GM21786 (cell line): ENCODE data around the gene DNAJC5.
"Not testable (repeated sequence)": the region's sequence is repeated elsewhere in the genome, so short reads cannot be mapped to it uniquely, and the experiment has no call there.

Experiments used
- ATAC-seq: cut with Tn5 transposase; IDR thresholded peaks from one replicate; pipeline ENCODE4 v1.9.1; 2021; ENCODE audit not compliant: unreplicated experiment

Gene DNAJC5, protein sequence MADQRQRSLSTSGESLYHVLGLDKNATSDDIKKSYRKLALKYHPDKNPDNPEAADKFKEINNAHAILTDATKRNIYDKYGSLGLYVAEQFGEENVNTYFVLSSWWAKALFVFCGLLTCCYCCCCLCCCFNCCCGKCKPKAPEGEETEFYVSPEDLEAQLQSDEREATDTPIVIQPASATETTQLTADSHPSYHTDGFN

DNA sequence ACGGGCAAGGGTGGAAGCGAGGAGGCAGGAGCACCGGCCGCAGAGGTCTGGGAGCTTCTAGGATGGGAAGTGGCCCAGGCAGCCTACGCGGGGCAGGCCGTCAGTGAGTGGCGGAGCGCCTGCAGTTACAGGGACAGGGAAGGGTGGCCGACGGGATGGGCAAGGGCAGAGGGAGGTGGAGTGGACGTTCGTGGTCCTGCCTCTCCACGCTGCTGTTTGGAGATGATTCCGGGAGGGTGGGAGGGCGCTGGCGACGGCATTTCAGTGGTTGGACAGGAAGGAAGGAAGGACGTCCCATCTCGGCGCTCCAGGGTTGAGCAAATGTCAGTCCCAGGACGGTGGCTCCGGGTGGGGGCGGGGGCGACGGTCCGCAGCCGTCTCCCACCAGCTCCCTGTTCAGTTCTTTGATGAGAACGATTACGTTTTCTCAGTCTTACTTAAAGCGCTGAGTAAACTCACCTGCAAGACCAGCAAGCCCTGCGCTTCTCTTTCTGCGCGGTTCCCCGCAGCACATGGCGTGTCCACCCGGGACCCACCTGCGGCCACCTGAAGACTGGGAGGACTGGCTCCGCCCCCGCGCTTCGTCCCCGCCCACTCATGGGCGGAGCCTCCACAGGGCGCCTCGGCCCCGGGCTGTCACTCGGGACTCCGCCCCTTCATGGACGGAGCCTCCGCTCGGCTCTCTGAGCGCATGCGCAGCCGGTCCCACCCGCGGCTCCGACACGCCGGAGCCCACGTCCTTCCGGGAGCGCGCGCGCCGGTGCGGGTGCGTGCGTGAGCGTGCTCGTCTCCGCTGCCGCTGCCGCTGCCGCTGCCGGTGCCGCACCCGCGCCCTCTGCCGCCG, at the start of gene DNAJC5:
TSS of gene DNAJC5 (plus strand) at position 769 of the 844 bp plus-strand sequence. CDS start 33,220 bp downstream, outside the sequence.
- ATAC-seq = peak; percentile 78

DNA sequence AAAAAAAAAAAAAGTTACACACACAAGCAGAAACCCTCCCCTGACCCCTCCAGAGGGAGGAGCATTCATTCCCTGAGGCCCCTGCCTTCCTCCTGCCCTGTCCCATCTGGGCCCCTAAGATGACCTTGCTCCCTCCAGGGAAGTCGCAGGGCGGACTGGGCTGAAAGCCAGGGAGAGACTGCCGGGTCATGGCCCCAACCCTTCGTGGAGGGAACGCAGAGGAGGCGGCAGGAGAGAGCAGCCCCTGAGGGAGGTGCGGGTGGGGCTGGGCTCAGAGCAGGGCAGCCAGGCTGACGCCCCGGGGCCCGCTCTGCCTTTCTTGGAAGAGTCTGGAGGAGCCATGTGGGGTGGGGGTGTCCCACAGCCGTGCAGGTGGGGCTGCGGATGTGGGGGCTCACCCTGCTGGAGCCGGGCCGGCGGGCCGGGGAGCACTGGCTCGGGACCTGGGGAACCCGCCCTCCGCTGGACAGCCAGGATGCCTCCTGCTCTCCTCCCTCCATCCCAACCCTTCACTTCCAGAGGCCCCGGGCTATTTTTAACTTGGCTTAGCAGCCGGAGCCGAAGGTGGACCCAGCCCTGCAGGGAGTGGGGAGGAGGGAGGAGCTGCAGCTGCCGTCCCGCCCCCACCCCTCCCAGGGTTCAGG, 48.7 kb upstream of the DNAJC5 start:
- ATAC-seq = no peak

DNA sequence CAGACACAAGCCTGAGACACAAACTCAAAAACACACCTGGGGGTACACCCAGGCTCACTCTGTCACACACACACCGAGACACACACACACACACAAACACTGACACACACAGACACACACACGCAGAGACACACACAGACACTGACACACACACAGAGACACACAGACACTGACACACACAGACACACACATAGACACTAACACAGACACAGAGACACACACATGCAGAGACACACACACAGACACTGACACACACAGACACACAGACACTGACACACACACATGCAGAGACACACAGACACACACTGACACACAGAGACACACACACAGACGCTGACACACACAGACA, 48.1 kb upstream of the DNAJC5 start:
- no peak for ATAC-seq

DNA sequence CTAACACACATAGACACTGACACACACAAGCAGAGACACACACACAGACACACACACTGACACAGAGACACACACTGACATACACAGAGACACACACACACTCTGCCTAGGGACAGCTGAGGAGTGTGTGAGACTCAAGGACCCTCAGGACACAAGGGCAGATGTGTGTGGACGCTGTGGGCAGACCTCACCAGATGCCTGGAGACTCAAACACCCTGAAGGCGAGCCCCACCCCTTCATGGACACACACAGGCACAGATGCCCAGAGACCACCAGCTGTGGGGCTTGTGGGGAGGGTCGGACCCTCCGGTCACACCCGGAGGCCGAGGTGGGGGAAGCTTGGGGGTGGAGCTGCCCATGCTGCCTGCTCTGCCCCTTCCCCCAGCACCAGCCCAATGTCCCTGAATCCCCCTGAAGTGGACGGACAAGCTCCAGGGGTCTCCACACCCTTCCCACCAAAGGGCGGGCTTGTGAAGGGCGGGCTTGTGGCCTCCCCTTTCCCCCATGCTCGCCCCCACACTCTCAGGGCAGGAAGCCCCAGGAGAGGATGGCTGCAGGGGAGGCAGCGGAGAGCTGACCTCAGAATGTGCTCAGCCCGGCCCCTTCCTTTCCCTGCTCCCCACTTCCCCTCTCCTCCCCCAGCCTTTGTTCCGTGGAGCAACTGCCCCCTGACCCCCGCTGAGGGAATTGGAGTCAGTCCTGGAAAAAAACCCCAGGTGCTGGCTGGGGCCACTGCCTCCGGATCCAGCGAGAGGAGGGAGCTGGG, 47.5 kb upstream of the DNAJC5 start:
- no peak for ATAC-seq

DNA sequence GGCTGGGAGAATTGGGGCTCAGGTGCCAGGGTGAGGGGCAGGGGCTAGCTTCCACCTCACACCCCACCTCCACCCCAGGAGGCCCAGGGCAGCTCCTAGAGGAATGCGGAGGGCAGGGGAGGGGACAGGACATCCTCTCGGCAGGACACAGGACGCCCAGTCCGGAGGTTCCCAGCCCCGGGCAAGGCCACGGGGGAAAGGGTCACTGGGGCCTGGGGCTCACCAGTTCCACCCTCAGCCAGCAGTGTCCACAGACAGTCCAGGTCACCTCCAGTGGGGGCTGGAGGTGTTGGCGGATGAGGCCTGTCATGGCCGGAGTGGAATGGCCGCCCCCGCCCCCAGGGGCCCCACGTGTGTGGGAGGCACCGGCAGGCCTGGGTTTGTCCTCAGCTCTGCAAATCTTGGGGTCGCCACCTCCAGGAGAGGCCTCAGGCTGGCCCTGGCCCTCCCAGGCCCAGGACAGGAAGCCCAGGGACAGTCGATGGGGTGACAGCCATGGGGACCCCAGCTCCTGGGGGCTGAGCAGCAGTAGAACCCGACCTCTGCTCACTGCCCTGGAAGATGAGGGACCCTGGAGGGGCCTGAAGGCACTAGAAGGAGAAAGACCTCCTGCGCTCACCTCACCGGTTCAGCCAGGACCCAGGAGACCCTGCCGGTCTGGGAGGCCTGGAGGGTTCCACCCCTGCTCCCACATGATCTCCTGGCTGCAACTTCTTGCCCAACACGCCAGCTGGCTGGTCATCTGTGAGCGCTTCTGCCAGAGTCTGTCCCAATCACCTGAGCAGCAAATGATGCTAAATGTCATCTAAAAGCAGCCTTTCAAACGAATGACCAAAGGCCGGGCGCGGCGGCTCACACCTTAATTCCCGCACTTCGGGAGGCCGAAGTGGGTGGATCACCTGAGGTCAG, 46.7 kb upstream of the DNAJC5 start:
- no peak for ATAC-seq

DNA sequence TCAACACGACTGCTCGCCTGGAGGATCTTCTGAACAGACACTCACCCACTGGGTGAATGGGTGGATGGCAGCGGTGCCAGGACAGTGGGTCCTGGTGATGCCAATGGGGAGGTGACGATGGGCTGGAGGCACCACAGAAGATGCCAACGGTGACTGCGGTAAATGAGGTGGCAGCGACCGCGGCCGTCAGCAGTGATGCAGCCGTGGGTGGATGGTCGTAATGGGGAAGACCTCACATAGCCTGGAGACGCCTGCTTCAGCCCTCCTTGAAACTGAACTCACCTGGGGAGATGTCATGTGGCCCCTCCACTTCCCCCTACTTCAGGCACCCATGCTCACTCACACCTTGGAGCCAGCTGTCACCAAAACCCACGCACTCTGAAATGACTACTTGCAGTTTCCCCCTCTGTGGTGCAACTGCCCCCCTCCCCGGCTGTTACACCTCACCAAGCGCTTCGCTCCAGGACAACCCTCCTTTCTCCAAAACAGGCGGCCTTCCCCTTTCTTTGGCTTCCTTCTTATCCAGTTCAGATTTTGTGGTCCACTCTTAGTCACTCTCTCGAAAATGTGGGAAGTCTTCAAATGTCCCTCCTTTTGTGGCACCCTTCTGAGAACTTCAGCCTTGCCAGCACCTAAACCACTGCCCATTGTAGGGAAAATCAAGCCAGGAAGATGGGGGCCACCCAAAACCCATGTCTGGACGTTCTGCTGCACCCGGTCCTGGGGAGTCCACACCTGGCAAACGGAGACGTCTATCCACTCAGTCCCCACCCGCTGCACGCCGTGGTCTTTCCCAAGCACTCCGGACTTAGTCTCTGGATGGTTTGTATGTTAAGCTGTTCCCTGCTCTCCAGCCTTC, 44.0 kb upstream of the DNAJC5 start:
- peak; percentile 76 for ATAC-seq

DNA sequence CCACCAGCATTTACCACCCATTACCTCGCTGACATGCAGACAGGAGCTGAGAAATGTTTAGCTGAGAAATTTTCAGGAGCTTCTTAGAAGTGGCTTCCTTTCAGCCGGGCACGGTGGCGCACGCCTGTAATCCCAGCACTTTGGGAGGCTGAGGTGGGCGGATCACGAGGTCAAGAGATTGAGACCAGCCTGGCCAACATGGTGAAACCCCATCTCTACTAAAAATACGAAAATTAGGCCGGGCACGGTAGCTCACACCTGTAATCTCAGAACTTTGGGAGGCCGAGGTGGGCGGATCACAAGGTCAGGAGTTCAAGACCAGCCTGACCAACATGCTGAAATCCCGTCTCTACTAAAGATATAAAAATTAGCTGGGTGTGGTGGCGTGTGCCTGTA, 43.4 kb upstream of the DNAJC5 start:
- ATAC-seq = peak; percentile 7

DNA sequence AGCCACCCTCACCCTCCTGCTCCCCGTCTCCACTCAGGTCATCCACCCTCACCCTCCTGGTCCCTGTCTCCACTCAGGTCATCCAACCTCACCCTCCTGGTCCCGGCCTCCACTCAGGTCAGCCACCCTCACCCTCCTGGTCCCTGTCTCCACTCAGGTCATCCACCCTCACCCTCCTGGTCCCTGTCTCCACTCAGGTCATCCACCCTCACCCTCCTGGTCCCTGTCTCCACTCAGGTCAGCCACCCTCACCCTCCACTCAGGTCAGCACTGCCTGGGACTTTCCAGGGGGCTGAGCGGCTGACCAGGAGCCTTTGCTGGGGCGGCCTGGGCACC, 41.2 kb upstream of the DNAJC5 start:
- ATAC-seq = not testable (repeated sequence)

DNA sequence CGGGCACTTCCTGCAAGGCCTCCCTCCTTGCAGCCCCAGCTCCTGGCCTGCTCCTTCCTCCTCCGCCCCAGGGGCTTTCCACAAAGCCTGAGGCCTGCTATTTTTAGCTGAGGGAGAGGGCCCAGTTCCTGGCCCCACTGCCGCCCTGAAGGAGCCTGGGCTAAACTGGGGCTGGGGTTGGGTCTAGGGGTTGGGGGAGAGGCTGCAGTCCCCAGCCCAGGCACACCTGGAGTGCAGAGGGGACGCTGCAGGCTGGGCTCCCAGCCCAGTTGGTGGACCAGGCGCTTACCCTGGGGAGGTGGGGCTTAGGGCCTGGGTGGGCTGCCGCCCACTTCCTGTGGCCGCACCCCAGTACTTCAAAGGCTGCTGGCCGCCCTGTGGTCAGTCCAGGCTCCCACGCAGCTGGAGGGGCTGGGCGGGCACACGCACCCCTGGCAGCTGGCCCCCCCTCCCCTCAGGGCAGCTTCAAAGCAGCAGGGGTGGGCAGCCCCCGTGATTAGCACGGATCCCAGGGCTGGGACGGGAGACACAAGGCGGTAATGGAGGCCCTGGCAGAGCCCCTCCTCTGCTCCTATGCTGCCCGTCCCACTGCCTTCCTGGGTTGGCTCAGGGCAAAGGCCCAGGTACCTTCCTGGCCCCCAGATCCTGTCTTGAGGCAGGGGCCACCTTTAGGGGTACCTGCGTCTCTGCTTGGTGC, 40.7 kb upstream of the DNAJC5 start:
- ATAC-seq = no peak

DNA sequence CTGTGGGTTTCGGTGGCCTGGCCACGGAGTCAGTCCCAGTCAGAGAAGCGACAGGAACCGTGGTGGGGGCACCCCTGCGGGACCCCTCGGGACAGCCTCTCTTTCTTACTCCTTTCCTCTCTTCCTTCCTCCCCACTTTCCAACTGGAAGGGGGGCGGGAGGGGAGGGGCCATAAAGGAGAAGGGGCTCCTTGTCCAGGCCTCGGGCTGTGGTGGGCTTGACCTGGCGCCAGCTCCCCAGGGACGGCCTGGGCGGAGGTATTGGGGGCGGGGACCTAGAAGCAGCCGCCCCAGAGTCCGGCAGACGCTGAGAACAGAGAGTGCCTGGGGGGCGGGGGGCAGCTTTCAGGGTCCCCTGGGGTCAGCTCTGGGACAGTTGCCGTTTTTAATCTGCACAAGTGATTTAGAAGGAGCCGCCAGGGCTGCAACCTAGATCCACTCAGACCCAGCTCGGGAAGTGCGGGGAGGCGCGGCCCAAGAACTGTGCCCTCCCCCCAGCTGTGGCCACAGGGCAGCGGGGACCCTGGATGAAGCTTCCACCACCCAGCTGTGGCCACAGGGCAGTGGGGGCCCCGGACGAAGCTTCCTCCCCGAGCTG, 40.1 kb upstream of the DNAJC5 start:
- no peak for ATAC-seq

DNA sequence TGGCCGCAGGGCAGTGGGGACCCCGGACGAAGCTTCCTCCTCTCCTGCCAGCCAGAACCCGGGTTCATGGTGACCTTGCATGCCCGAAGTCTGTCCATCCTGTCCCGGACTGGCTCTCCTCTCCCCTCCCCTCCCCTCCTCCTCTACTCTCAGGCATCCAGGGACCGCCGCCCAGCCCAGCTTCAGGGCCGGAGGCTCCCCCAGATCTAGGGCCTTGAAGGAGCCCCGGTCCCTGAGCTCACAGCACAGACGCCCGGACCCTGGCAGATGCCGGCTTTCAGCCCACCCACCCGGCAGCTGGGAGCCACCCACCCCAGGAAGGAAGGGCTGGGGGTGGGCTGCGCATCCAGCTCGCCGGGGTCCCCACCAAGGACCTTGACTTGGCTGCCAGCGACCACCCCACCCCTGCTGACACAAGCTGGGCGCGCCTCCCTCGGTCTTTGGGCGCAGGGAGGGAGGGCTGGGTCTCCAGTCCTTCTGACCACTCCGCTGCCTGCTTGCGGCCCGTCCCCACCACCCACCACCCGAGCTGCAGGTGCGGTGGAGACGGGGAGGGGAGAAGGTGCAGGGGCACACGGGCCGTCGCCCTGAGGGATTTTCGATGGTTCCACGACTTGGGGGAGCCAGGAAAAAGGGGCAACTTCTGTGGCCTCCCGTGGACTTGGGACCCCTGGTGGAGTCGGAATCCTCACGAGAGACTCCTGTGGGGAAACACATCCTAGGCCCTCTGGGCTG, 39.4 kb upstream of the DNAJC5 start:
- ATAC-seq = no peak

DNA sequence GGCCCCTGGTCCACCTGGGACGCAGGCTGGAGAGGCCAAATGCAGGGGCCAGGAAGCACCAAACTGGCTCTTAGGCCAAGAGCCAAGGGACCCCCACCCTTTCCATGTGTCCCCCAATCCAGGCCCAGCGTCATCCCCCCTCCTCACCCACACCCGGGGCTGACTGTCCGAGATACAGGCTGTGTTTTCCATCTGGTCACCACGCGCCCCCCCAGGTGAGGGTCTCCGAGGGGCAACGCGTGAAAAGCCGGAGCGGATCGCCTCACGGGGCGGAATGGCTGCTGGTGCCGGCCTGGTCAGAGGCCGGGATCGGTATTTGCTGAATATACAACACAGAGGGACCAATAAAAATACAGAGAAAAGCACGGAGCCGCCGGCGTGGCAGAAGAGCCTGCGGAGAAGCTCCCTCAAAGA, 38.8 kb upstream of the DNAJC5 start:
- ATAC-seq = no peak

DNA sequence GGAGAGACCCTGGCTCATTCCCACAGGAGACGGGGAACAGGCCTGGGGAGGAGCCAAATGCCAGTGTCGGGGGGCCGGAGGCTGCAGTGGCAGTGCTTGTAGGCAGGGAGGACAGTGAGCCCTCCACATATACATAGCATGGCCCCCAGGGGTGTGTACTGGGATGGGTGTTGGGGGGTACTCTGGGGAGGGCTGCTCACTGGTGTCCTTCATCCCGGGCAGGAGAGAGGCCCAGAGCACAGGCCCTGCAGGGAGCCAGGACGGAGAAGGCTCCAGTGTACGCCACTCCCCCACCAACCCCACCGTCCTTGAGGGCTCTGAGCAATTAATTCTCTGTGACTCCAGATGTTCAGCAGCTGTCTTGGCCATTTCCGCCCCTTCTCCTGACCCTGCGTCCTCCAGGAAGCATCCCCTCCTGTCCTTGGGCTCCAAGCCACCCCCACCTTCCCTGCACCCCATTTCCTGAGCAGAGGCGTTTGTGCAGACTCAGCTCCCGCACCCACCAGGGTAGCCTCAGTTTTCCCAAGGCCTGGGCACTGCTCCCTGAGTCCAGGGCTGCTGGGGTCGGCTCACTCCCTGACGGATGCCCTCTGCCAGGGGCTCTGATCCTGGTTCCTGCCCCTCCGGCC, 37.0 kb upstream of the DNAJC5 start:
- ATAC-seq = no peak

DNA sequence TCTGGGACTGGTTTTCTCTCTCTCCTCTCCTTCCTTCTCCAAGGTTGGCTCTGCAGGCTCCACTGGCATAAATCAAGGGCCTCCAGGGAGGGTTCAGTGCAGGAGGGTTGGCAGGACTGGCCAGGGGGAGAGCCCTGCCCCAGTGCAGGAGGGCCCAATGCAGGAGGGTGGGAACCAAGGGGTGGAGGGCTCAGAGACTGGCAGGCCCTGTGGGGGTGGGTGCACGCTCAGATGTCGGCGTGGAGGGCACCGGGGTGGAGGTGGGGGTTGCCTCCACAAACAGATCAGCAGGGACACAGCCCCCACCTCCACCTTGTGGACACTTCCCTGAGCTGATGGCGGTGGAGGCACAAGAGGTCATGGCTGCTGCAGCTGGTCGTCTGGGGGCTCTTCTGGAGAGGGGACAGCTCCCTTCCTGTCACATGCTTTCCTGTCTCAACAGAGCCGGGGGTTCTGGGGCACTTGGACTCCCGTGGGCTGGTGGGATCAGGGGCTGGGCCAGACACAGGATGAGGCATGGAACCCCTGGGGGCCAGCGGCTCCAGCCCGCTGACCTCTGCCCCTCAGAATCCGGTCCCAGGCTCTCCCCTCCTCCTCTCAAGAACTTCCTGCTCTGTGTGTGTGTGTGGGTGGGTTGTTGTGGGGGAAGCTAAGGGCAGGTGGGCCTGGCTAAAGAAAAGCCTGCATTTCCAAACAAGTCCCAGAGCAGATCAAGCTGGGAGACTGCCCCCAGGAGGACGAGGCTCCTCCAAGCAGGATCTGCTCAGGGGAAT, 36.3 kb upstream of the DNAJC5 start:
- no peak for ATAC-seq

DNA sequence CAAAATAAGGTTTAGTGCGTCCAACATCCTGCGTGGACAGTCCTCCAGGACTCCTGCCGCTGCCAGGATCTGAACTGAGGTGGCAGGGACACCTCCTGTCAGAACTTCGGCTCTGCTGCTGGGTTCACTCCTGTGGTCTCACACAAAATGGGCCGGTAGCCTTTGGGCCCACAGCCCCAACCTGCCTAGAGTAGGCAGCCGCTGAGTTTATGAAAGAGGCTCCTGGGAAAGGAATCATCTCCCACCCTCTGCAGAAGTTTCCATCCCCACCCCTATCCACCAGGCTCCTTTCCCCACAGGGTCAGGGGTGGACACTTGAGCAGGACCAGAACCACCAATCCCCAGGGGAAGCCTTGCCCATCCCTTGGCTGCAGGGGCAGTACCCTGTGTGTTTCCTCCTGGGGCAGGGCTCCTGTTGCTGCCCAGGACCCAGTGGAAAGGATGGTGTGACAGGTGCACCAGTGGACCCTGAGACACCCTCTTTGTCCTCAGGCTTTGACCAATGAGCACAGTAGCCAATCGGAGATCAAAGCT, 35.7 kb upstream of the DNAJC5 start:
- no peak for ATAC-seq

DNA sequence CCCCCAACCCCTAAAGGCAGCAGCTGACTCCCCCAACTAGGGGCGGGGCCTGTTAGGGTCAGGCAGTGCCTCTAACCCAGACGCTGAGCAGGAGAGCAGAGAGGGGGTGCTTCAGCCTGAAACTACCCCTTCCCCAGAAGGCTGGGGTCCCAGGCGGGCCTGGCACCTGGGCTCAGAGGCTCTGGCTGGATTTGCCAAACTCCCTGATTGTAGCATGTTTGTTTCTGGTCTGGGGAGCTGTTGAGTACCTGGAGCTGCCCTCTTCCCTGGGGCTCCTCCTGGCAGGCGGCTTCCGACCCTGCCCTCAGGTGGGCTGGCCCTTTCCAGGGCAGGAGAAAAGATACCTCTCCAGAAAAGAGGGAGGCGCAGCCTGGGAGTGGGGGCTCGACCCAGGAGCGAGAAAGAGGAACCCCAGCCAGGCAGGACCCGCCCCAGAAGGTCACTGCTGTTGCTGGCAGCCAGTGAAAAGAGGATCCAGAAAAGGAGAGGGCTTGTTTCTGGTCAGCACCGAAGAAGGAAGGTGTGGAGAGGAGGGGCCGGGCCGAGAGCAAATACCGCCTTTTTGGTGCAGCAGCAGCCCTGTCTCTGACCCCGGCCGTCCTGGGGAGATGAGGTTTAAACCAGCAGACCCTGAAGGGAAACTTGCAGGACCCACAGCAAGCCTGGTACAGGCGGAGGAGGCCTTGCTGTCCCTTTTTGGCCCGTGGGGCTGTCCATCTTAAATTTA, 34.4 kb upstream of the DNAJC5 start:
- no peak for ATAC-seq
